GM21381 (cell line): Measurements from ENCODE around the gene ZER1.
"Not testable (repeated sequence)": the region's sequence is repeated elsewhere in the genome, so short reads cannot be mapped to it uniquely, and the experiment has no call there.

Experiments
- ATAC-seq: cut with Tn5 transposase; IDR thresholded peaks from one replicate; pipeline ENCODE4 v1.9.1; 2021; ENCODE audit warnings: mild to moderate bottlenecking, moderate library complexity; ENCODE audit not compliant: unreplicated experiment

The ZER1 gene

DNA sequence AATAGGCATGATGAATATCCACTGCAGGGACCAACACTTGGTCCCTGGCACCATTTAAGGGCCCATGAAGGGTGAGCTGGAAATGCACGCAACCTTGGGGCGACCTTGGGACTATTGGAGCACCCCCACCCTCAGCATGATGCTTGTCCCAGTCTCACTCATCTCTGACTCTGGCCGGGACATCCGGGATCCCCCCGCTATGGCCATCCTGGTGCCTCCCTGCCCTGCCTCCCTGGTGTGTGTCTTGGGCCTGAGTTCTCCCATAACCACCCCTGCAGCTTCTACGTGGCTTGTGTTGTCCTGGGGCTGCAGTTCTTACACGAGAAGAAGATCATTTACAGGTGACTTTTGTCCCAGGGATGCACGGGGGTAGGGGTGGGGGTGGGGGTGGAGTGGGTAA is 53.7 kb downstream of the ZER1 start:
- ATAC-seq, result no peak

DNA sequence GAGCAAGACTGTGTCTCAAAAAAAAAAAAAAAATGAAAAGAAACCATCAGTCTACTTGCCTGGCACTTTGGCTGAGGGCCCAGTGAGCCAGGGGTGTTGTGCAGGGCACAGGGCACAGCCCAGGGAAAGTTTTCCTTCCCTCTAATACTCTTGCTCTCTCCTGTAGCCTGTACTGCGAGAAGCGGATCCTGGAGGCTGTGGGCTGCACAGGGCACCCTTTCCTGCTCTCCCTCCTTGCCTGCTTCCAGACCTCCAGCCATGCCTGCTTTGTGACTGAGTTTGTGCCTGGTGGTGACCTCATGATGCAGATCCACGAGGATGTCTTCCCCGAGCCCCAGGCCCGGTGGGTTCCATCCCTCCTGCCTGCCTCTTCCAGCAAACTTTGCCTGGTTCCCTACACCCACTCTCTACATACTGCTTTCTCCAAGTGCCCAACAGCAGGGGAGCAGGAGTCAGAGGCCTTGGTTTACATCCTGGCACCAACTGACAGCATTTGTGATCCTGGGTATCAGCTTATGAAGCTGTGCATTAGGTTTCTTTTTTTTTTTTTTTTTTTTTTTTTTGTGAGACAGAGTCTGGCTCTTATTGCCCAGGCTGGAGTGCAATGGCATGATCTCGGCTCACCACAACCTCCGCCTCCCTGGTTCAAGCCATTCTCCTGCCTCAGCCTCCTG is 55.0 kb downstream of the ZER1 start:
- ATAC-seq, result no peak

DNA sequence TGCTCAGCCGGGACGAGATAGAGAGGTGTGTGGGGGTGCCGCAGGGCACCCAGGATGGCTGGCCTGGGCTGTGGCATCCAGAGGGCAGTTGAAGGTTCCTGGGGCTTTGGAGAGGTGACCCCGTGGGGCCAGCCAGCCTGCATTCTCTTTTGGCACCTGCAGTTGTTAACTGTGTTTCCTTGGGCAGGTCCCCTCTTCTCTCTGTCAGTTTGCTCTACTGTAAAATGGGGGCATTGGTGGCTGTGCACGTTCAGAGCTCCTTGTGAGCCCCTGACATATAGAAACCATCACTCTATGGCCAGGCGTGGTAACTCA is 56.3 kb downstream of the ZER1 start:
- no peak for ATAC-seq

DNA sequence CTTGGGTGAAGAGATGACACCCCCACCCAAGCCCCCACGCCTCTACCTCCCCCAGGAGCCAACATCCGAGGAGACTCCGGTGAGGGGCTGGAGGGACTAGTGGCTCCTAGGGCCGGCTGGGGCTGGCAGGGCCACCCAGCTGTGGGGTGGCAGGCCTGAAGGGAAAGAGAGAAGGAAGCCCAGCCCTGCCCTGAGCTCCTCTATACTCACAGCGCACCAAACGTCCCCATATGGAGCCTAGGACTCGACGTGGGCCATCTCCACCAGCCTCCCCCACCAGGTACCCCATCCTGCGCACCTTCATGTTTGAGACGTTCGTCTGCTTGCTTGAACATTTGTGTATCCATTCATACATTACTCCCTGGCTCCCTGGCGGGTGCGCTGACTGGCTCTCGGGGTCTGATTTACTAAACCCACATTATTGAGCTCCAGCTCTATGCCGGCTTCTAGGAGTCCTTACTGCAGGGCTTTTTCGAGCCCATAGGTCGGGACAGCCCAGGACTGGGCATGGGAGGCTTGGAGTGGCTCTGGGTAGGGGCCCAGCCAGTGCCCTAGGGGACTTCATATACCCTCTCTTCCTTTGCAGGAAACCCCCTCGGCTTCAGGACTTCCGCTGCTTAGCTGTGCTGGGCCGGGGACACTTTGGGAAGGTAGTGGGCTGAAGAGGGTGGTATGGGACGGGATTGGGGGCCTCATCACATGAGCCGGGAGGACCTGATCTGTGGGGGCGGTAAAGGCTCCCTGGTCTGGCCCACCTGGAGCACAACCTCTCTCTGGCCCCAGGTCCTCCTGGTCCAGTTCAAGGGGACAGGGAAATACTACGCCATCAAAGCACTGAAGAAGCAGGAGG is 56.9 kb downstream of the ZER1 start:
- ATAC-seq, result no peak

DNA sequence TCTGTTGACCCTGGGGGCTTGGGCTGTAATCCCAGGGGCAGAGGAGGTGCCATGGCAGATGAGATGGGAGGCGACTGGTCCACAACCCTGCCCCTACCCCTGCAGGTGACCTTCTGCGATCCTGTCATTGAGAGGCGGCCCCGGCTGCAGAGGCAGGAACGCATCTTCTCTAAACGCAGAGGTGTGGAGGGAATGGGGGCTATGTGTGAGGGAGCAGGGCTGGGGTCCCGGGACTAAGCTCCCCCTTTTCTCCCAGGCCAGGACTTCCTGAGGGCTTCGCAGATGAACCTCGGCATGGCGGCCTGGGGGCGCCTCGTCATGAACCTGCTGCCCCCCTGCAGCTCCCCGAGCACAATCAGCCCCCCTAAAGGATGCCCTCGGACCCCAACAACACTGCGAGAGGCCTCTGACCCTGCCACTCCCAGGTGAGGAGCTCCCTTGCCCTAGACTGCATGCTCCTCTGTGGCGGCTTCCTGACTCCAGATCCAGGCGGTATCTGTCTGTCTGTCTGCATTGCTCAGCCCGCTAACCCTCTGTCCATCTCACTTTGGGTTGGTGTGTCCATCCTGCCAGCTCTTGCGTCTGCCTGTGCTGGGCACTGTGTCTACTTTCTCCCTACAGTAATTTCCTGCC is 57.7 kb downstream of the ZER1 start:
- ATAC-seq, result no peak

DNA sequence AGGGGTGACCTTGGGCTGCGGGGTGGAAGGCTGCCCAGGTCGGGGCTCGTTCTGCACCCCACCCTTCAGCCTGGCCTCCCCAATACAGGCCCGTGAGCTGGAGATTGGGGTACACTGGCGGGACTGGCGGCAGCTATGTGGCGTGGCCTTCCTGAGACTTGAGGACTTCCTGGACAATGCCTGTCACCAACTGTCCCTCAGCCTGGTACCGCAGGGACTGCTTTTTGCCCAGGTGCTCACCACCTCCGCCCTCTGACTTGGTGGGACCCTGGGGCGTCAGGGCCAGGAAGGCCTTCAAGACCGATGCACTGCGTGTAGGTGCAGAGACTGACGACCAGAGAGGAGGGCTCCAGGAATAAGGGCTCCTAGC is 58.3 kb downstream of the ZER1 start:
- ATAC-seq, result no peak

DNA sequence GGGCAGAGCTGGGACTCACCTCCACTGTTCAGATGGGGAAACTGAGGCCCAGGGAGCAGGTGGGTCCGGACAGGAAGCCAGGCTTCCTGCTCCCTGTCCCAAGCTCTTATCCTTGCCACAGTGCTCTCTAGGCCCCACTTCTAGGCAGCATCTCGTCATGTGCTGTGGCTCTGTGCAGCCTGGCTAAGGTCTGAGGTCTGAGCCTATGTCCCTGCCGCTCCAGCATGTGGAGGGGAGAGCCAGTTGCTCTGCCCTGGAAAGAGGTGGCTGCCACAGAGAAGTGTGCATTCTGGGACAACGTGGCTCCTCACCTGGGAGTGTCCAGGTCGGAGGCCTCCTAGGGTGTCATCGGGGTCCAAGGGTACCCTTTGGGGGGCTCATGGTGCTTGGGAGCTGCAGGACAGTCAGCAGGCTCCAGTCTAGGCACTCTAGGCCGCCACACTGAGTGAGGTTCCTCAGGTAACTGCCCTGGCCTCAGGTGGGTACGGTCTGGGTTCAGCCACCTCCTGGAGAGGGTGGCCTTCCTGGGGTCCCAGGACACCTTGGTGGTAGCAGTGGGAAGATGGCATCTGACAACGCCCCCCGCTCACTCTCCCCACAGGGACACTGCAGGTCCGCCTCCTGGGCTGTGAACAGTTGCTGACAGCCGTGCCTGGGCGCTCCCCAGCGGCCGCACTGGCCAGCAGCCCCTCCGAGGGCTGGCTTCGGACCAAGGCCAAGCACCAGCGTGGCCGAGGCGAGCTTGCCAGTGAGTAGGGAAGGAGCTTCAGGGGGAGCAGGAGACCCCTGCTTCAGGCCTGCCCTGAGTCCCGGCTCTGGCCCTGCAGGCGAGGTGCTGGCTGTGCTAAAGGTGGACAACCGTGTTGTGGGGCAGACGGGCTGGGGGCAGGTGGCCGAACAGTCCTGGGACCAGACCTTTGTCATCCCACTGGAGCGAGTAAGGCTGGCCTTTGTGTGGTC is 59.0 kb downstream of the ZER1 start:
- ATAC-seq, result no peak

DNA sequence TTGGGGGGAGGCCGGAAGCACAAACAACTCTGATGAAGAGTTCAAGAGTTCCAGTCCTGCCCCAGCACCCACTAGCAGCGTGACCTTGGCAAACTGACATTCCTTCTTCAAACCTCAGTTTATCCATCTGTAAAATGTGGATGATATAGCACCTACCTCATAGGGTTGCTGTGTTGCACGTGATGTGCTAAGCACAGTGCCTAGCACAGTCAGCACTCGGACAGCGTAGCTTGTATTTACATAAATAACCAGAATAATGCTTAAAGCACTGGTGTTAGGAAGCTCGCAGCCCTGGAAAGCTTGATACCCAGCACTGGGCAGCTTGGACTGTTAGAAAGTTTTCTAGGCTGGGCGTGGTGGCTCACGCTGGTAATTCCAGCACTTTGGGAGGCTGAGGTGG is 64.3 kb downstream of the ZER1 start:
- no peak for ATAC-seq

DNA sequence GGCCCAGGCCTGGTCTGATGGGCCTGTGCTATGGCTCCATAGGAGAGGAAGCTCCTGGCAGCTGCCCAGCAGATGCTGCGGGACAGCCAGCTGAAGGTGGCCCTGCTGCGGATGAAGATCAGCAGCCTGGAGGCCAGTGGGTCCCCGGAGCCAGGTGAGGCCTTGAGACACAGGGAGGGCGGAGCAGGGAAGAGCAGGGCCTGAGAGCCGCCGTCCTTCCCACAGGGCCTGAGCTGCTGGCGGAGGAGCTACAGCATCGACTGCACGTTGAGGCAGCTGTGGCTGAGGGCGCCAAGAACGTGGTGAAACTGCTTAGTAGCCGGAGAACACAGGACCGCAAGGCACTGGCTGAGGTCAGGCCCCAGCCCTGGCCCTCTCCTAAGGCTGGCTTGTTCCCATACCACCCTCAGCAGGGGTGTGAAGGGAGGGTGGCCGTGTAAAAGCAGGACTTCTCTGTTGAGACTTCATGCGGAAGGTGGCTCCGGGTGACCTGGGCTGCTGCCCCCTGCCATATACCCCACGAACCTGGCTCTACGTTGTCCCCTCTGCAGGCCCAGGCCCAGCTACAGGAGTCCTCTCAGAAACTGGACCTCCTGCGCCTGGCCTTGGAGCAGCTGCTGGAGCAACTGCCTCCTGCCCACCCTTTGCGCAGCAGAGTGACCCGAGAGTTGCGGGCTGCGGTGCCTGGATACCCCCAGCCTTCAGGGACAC is 64.9 kb downstream of the ZER1 start:
- ATAC-seq, result no peak

DNA sequence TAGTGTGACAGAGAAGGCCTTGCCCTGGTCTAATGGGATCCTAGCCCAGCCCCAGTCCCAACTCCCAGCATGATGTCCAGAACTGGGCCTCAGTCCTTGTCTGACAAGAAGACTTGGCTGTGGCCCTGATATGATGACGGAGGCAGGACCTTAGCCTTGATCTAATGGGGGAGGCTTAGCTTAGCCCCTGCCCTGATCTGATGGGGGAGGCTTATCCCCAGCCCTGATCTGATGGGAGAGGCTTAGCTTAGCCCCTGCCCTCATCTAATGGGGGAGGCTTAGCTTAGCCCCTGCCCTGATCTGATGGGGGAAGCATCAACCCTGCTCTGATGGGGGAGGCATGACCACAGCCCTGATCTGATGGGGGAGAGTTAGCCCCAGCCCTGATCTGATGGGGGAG is 65.7 kb downstream of the ZER1 start:
- ATAC-seq, result no peak

DNA sequence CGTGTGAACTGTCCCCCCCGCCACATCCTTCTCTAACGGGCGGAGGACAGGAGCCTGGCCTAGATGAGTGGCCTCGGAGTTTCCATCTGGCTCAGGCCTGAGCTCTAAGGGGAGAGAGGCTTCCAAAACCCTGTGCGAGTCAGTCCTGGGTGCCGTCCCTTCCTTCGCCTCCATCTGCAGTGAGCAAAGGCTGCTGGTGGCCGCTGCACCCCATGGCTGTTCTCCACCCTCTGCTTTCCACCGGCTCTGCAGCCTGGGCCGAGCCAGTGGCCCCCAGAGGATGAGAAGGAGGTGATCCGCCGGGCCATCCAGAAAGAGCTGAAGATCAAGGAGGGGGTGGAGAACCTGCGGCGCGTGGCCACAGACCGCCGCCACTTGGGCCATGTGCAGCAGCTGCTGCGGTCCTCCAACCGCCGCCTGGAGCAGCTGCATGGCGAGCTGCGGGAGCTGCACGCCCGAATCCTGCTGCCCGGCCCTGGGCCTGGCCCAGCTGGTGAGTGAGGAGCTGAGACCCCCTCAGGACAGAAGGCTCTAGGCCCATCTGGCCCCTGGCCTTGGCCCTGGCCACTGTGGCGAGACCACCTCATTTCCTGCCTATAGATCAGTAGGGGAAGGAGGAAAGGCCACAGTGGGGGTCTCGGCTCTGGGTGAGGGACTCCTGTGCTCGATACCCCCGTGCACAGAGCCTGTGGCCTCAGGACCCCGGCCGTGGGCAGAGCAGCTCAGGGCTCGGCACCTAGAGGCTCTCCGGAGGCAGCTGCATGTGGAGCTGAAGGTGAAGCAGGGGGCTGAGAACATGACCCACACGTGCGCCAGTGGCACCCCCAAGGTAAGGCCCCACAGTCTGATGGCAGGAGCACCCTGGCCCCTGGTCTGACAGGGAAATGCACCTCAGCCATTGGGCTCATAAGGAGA is 66.4 kb downstream of the ZER1 start:
- no peak for ATAC-seq

DNA sequence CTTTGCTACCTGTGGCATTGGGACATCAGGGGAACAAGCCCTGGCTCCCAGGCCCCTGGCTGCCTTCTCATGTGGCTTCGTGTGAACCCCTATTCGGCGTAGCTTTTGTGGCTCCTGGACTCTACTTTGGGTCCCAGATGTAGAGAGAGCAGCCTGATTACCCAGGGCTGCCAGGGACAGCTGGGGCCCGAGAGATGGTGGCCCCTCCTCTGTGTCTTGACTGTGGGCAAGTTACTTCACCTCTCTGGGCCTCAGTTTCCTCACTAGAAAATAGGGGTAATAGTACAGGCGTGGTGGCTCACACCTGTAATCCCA is 67.4 kb downstream of the ZER1 start:
- ATAC-seq, result no peak

DNA sequence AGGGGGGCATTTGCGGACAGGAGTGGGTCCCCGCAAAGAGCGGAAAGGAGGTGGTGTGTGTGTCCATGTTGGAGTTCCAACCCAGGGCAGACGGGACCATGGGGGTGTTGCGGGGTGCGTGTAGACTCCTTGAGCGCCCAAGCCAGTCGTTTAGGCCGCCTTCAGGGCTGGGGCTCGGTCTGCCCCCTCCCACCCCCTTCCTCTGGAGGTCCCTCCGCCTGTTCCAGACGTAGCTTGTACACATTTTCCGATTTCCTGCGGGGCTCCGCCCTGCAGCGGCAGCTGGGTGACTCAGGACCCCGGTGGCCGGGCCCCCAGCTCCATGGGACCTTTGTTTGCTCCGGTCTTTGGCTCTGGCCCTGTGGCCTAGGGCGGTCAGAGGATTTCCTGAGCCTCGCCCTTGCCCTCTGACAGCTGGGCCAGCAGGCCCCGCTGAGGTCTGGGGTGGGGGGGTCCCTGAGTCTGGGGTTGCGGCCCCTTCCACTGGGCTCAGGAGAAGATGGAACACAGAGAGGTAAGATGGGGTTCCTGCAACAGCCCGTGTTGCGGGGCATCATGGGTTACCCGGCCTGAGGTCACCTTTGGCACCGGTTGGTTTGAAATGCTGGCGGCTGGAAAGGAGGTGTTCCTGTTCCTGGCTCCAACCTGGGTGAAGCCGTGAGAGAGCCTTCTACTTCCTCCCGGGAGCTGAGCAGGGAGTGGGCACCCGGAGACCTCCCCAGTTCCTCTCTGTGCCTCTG is 67.9 kb downstream of the ZER1 start:
- no peak for ATAC-seq

DNA sequence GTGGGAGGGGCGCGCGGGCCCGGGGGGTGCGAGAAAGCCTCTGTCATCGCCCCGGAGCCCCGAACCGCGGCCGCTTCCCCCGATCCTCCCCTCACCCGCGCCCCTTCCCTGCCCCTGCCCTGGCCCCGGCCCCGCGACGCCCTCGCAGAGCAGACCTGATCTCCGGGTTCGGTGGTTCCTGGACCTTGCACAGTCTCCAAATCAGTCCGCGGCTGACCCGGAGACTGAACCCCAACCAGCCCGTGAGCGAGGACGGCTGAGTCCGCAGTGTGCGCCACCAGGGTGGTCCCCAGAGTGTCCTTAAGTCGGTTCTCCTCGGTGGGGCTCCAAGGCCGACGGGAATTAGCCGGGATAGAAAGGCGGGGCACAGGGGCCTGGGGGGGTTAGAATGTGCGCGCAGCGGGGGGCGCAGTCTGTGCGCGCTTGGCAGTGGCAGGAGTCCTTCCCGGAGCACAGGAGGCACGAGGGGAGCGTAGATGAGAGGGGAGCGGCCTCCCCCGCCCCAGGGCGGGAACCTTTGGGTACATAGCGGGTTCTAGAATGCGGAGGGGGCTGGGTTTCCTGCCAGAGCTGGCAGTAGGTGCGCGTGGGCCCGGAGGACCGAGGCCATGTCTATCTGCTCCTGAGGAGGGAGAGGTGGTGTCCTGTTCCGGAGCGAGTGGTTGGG is 68.6 kb downstream of the ZER1 start:
- no peak for ATAC-seq

DNA sequence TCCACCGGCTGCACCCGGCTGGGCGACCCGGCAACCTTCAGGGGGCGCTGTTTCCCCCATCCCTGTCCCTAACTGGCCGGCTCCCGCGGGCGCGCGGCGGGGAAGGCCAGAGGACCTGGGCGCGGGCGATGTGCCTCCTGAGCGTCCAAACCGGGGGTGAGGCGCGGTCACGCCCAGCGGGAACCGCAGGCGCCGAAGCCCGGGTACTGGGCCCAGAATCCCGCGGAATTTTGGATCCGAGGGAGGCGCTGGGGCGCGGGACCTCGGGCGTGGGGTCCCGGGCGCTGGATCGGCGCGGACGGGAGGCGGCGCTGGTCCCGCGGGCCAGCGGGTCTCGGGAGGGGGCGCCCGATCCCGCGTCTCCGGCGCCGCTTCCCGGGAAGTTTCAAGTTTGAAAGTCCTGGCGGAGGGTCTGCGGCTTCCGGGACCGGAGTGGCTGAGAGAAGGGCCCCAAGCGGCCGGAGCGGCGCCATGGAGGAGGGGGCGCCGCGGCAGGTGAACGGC is 69.2 kb downstream of the ZER1 start, which contains the start of gene PKN3:
TSS of gene PKN3 (plus strand) at position 59 of the 504 bp plus-strand sequence. CDS start at position 472, 413 bp downstream.
- peak; percentile 71 for ATAC-seq

DNA sequence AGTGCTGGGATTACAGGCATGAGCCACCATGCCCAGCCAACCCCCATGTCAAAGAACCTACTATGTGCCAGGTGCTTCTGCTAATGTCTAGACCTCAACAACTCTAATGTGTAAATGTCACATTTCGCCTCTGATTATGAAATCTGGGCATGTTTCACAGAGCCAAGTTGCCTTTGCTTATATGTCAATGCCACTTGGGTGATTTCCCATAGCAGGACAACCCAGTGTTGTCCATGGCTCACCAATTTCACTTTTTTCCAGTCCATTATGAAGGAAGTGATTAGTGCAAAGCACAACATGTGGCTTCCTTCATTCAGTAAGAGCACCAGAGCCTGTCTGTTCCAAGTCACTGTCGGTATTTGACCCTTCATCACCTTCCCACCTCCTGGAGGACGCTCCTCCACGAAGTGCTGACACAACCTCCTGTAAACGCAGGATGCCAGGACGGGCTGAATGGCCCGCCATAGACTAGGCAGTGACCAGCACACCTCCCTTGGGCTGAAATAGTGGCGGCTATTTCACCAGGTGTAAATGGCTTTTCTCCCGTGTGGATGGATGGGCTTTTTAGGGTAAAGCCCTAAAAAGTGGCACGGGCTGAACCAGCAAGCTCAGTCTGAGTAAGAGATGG is 70.4 kb downstream of the ZER1 start:
- no peak for ATAC-seq

DNA sequence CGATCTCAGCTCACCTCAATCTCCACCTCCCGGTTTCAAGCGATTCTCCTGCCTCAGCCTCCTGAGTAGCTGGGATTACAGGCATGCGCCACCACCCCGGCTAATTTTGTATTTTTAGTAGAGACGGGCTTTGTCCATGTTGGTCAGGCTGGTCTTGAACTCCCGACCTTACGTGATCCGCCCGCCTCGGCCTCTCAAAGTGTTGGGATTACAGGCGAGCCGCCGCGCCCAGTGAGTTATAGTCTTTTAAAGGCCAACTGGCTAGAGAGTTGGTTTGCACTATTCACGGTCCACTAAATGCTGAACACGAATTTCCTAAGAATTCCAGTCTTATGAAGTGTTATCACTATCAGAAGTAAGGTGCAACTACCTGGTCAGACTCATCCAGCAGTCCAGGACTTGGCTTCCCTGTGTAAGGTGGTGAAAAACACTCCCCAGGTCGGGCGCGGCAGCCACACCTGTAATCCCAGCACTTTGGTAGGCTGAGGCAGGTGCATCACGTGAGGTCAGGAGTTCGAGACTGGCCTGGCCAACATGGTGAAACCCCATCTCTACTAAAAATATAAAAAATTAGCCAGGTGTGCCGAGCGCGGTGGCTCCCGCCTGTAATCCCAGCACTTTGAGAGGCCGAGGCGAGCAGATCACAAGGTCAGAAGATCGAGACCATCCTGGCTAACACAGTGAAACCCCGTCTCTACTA is 72.5 kb downstream of the ZER1 start:
- ATAC-seq, result not testable (repeated sequence)
